ENCODE results near the gene CCDC146. TPM values are rescaled to one million over a fixed set of nuclear protein-coding genes. Genes with fewer than 3 reads are reported as not detected.
"Not testable (repeated sequence)": the region's sequence is repeated elsewhere in the genome, so short reads cannot be mapped to it uniquely, and the experiment has no call there.

Gene CCDC146
- total RNA-seq, 1 donor from 2014 or later = 3.0 TPM

DNA sequence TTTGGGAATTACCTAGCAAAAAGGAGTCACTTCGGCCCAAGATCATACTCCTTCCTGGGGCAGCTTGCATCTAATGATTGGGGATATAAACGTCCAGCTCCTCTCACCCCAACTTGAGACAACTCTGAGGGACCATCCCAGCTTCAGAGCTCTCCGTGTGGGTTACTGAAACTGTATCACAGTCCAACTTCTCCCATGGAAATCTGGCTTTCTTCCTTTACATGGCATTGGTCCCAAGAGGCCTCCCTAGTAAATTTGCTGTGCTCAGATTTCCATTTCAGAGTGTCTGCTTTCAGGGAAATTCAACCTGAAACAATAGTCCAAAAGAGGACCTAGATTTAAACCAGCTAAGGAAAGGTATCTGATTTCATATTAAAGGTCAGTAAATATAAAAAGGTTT lies 14.8 kb upstream of the CCDC146 start:
- not testable (repeated sequence) for H3K27me3 Mint-ChIP-seq (ENCODE audit: low read depth); DNase-seq (ENCODE audit: low spot score); H3K4me3 Mint-ChIP-seq (ENCODE audit: unreplicated experiment); H3K36me3 Mint-ChIP-seq (ENCODE audit: low read depth); H3K4me1 Mint-ChIP-seq (ENCODE audit: low read depth); H3K27ac Mint-ChIP-seq (ENCODE audit: unreplicated experiment); H3K9me3 Mint-ChIP-seq (ENCODE audit: low read depth)

DNA sequence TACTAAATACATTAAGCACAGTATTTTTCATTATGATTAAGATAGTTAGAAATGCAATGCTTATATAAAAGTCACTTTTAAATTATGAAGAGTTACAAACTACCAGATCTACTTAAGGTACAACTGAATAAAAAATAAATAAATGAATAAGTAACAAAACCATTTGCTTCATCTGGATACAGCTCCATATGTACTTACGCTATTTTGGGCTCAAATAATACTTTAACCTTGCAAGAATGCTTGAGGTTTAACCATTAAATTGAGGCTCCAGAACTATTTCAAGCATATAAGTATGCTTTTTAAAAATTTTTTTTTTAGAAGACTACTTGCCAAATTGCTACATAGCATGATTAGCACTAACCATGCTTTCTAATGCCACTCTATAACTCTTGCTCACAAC lies 14.1 kb upstream of the CCDC146 start:
- not testable (repeated sequence) for H3K27me3 Mint-ChIP-seq (ENCODE audit: low read depth); H3K9me3 Mint-ChIP-seq (ENCODE audit: low read depth); H3K4me1 Mint-ChIP-seq (ENCODE audit: low read depth); H3K36me3 Mint-ChIP-seq (ENCODE audit: low read depth); H3K27ac Mint-ChIP-seq (ENCODE audit: unreplicated experiment); H3K4me3 Mint-ChIP-seq (ENCODE audit: unreplicated experiment); DNase-seq (ENCODE audit: low spot score)

DNA sequence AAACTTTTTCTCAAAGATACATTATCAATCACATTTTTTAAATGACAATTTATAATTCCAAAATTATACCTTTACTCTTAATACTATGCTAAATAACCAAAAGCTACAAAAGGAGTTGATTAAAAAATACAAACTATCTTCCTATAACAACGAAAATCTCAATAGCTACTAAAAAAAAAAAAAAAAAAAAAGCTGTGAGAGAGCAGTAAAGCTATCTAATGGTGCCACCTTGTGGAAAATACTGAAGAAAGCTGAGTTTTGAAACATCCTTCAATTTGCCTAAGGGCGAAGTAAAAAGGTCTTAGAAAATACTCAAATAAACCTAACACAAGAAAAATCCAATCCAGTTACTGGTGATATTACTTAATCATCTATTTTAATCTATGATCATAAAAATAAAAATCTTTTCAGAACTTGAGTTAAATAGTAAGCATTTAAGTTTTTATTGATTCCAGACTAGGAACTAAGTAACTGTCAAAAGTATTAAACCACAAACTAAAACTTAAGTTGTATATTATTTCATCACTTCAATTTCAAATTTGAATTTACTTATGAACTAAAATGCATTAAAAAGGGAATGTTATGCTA lies 9.6 kb upstream of the CCDC146 start:
- H3K4me3 Mint-ChIP-seq (ENCODE audit: unreplicated experiment); H3K36me3 Mint-ChIP-seq (ENCODE audit: low read depth); H3K4me1 Mint-ChIP-seq (ENCODE audit: low read depth); H3K9me3 Mint-ChIP-seq (ENCODE audit: low read depth); DNase-seq (ENCODE audit: low spot score); H3K27me3 Mint-ChIP-seq (ENCODE audit: low read depth); H3K27ac Mint-ChIP-seq (ENCODE audit: unreplicated experiment): not testable (repeated sequence)
- TF ChIP-seq, protein P1, sequence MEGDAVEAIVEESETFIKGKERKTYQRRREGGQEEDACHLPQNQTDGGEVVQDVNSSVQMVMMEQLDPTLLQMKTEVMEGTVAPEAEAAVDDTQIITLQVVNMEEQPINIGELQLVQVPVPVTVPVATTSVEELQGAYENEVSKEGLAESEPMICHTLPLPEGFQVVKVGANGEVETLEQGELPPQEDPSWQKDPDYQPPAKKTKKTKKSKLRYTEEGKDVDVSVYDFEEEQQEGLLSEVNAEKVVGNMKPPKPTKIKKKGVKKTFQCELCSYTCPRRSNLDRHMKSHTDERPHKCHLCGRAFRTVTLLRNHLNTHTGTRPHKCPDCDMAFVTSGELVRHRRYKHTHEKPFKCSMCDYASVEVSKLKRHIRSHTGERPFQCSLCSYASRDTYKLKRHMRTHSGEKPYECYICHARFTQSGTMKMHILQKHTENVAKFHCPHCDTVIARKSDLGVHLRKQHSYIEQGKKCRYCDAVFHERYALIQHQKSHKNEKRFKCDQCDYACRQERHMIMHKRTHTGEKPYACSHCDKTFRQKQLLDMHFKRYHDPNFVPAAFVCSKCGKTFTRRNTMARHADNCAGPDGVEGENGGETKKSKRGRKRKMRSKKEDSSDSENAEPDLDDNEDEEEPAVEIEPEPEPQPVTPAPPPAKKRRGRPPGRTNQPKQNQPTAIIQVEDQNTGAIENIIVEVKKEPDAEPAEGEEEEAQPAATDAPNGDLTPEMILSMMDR (IDR thresholded peaks at IDR 0.05) = peak; percentile 76

DNA sequence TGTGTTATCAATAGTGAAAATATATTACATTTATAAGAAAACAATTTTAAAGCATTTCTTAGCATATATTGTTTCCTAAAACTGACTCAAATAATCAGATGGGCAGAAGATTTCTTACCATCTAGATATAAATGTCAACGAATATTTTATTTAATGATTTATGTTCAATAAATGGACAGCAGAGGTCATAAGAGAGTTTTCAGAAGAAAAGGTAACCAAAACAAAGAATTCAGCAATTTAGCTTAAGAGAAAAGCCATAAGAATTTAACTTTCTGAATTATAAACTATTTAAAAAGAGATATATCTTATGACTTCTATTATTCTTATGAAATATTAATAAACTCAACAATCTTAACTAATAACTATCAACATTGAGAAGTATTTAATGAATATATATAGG lies 3.1 kb downstream of the CCDC146 start:
- not testable (repeated sequence) for H3K9me3 Mint-ChIP-seq (ENCODE audit: low read depth); H3K4me3 Mint-ChIP-seq (ENCODE audit: unreplicated experiment); DNase-seq (ENCODE audit: low spot score); H3K36me3 Mint-ChIP-seq (ENCODE audit: low read depth); H3K27ac Mint-ChIP-seq (ENCODE audit: unreplicated experiment); H3K4me1 Mint-ChIP-seq (ENCODE audit: low read depth); H3K27me3 Mint-ChIP-seq (ENCODE audit: low read depth)
- TF ChIP-seq, protein P1 (IDR thresholded peaks at IDR 0.05) = peak; percentile 76

DNA sequence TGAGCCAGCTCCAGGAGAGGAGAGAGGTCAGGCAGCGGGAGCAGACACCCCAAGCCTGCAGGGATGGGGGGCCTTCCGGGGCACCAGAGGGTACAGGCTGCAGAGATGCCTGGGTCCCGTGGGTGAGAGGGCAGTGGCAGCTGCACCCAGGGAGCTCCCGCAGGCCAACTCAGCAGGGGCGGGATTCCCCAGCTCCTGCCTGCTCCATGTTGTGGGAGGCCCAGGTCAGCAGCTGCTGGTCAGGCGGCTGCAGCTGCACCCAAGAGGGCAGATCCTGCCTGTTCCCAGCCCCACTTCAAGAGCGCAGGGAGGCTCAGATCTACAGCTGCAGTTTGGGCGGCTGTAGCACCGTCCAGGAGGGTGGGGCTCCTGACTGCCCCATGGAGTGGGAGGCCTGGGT lies 4.6 kb downstream of the CCDC146 start:
- H3K36me3 Mint-ChIP-seq (ENCODE audit: low read depth); H3K27ac Mint-ChIP-seq (ENCODE audit: unreplicated experiment); H3K9me3 Mint-ChIP-seq (ENCODE audit: low read depth); H3K4me1 Mint-ChIP-seq (ENCODE audit: low read depth); H3K27me3 Mint-ChIP-seq (ENCODE audit: low read depth); H3K4me3 Mint-ChIP-seq (ENCODE audit: unreplicated experiment): not testable (repeated sequence)
- peak; percentile 75 for DNase-seq (ENCODE audit: low spot score)

DNA sequence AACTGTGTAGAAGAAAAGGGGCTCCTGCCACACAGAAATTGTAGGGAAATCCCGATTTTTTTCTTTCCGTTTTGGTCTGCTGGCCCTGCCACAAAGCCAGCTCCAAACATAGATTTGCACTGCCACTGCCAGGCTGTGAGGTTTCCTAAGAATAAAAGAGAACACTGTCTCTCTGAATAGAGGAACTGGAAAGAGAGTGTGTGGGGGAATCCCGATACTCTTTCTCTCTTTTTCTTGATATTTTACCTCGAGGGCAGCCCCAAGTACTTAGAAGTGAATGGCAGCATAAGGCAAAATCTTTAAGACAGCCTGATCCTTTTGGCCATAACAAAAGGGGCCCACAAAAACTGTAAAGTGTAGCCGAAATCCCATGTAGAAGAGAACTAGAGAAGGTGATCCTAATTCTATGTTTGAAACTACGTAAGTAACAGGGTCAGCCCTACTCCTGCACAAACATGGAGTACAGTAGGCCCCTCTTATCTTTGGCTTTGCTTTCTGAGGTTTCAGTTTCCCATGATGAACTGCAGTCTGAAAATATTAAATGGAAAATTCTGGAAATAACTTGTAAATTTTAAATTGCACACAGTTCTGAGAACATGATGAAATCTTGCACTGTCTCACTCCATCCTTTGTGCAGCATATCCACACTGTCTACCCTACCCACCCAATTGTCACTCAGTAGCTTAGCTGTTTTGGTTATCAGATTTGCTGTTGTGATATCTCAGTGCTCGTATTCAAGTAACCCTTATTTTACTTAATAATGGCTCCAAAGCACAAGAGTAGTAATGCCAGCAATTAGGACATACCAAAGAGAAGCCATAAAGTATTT lies 6.4 kb downstream of the CCDC146 start:
- not testable (repeated sequence) for H3K4me1 Mint-ChIP-seq (ENCODE audit: low read depth); H3K27ac Mint-ChIP-seq (ENCODE audit: unreplicated experiment); H3K27me3 Mint-ChIP-seq (ENCODE audit: low read depth); H3K4me3 Mint-ChIP-seq (ENCODE audit: unreplicated experiment); DNase-seq (ENCODE audit: low spot score); H3K9me3 Mint-ChIP-seq (ENCODE audit: low read depth); H3K36me3 Mint-ChIP-seq (ENCODE audit: low read depth)

DNA sequence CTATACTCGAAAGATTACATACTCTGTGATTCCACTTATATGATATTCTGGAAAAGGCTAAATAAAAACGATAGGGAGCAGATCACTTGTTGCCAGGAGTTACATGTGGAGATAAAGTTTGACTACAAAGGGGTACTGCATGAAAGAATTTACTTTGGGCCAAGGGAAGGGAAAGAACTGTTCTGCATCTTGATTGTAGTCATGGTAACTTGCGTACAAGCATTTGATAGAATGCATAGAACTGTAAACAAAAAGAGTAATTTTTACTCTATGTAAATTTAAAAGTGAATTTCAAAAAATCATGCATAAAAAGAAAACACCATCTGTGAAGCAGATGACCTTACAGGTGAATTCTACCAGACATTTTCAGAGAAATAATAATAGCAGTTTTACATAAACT lies 9.4 kb downstream of the CCDC146 start:
- H3K27ac Mint-ChIP-seq (ENCODE audit: unreplicated experiment); H3K36me3 Mint-ChIP-seq (ENCODE audit: low read depth); H3K4me1 Mint-ChIP-seq (ENCODE audit: low read depth); H3K9me3 Mint-ChIP-seq (ENCODE audit: low read depth); H3K4me3 Mint-ChIP-seq (ENCODE audit: unreplicated experiment); DNase-seq (ENCODE audit: low spot score); H3K27me3 Mint-ChIP-seq (ENCODE audit: low read depth): not testable (repeated sequence)

DNA sequence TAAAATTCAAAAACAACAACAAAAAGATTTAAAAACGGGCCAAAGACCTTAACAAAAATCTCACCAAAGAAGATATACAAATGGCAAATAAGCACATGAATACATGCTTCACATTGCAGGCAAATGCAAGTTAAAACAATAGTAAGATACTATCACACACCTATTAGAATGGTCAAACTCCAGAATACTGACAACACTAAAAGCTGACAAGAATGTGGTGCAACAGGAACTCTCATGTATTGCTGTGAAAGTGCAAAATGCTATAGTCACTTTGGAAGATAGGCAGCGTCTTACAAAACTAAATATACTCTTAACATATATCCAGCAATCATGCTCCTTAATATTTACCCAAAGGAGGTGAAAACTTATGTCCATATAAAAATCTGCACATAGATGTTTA lies 16.3 kb downstream of the CCDC146 start:
- not testable (repeated sequence) for H3K4me1 Mint-ChIP-seq (ENCODE audit: low read depth); DNase-seq (ENCODE audit: low spot score); H3K27me3 Mint-ChIP-seq (ENCODE audit: low read depth); H3K4me3 Mint-ChIP-seq (ENCODE audit: unreplicated experiment); H3K36me3 Mint-ChIP-seq (ENCODE audit: low read depth); H3K9me3 Mint-ChIP-seq (ENCODE audit: low read depth); H3K27ac Mint-ChIP-seq (ENCODE audit: unreplicated experiment)

DNA sequence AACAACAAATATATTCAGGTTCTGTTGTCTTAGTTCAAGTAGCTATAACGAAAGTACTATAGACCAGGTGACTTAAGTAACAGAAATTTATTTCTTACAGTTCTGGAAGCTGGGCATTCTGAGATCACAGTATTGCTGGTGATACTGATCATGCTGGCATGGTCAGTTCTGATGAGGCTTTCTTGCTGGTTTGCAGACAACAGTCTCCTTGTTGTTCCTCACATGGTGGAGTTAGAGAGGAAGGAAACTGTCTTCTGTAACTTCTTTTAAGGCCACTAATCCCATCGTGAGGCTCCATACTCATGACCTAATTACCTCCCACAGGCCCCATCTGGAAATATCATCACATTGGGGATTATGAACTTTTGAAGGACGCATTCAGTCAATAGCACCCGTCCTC lies 17.9 kb downstream of the CCDC146 start:
- not testable (repeated sequence) for H3K36me3 Mint-ChIP-seq (ENCODE audit: low read depth); H3K27me3 Mint-ChIP-seq (ENCODE audit: low read depth); DNase-seq (ENCODE audit: low spot score); H3K27ac Mint-ChIP-seq (ENCODE audit: unreplicated experiment); H3K4me1 Mint-ChIP-seq (ENCODE audit: low read depth); H3K4me3 Mint-ChIP-seq (ENCODE audit: unreplicated experiment)
- H3K9me3 Mint-ChIP-seq (ENCODE audit: low read depth) = peaks cover 17% of the 10 kb centered on the region

DNA sequence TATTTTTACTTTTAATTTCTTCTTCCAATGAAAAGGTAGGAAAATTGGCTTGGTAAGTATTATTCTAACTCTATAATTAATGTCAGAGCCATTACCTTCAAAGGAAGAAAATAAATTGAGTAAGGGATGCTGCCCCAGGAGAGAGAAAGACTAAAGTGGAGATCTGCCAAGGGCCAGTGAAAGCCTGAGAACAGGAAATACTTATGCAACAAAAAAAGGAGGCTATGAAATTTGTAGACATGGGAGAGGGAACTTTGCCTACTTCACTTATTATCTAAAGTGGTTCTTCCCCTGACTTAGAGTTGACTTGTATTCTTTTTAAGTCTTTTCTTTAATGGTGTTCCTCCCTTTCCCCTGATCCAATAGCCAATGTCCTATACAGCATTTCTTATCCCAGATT lies 29.8 kb downstream of the CCDC146 start:
- Mint-ChIP-seq H3K4me1 (ENCODE audit: low read depth) (peaks cover 20% of the 10 kb centered on the region), H3K9me3 (ENCODE audit: low read depth) (peaks cover 15% of the 10 kb centered on the region)
- H3K27ac Mint-ChIP-seq (ENCODE audit: unreplicated experiment); H3K4me3 Mint-ChIP-seq (ENCODE audit: unreplicated experiment); H3K36me3 Mint-ChIP-seq (ENCODE audit: low read depth); H3K27me3 Mint-ChIP-seq (ENCODE audit: low read depth); DNase-seq (ENCODE audit: low spot score): not testable (repeated sequence)

DNA sequence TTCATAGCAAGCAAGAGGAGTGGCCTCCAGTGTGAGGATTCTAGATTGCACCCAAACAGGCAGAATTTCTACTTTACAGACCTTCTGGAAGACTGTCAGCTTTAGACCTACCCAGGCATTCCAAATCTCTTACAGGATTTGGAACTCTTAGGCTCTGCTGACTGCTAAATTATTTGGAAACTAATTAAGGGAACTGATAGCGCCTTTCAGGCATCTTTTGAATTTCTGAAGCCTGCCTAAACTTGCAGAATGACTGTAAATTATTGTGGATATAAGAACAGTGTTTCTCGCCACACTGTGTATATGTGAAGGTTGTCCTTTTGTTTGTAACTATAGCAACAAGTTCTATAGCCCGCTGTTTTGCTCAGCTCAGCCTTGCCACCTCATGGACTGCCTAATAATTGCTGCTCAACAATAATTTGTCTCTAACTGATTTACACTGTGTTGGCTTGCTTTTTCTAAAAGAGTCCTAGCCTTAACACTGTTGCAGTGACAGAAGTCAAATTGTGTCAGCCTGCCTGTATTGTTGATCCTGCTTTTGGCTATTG lies 32.6 kb downstream of the CCDC146 start:
- H3K36me3 Mint-ChIP-seq (ENCODE audit: low read depth); H3K27ac Mint-ChIP-seq (ENCODE audit: unreplicated experiment); DNase-seq (ENCODE audit: low spot score); H3K9me3 Mint-ChIP-seq (ENCODE audit: low read depth); H3K4me3 Mint-ChIP-seq (ENCODE audit: unreplicated experiment); H3K27me3 Mint-ChIP-seq (ENCODE audit: low read depth): not testable (repeated sequence)
- H3K4me1 Mint-ChIP-seq (ENCODE audit: low read depth) = peaks cover 27% of the 10 kb centered on the region

Measured in chondrocyte (in vitro differentiated cells).